Measurements from ENCODE around the gene CAMSAP2.

Gene CAMSAP2

GRCh38 chr1:200849430-200849829, 110.7 kb downstream of the CAMSAP2 start:
- DNase-seq (ENCODE audit: low spot score): no peak

- DNase-seq (ENCODE audit: low spot score): no peak
Observed at GRCh38 chr1:200850554-200850953, 111.9 kb downstream of the CAMSAP2 start.

GRCh38 chr1:200856716-200857357, 118.1 kb downstream of the CAMSAP2 start:
- no peak for DNase-seq (ENCODE audit: low spot score)

- no peak for DNase-seq (ENCODE audit: low spot score)
Observed at GRCh38 chr1:200857804-200858203, 119.1 kb downstream of the CAMSAP2 start.

GRCh38 chr1:200861937-200862647, 123.4 kb downstream of the CAMSAP2 start:
- peak; percentile 39 for DNase-seq (ENCODE audit: low spot score)

GRCh38 chr1:200862713-200863415, 124.2 kb downstream of the CAMSAP2 start:
- DNase-seq (ENCODE audit: low spot score): peak; percentile 50

DNA sequence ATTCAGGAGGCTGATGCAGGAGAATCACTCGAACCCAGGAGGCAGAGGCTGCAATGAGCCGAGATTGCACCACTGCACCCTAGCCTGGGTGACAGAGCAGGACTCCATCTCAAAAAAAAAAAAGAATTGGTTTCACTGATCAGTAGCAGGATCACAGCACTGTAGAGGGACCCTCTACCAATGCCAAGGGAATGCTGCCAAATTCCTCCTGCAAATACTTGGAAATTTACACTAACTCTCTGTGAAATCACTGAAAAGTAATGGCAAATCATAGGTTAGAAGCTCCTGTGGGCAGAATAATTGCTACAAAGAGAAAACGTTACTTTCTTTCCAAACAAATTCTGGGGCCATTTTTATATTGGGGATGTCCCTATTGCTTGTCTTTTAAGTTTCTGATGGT, 127.4 kb downstream of the CAMSAP2 start:
- no peak for DNase-seq (ENCODE audit: low spot score)

- no peak for DNase-seq (ENCODE audit: low spot score)
Observed at GRCh38 chr1:200866521-200866920, 127.8 kb downstream of the CAMSAP2 start.

GRCh38 chr1:200867018-200867811, 128.5 kb downstream of the CAMSAP2 start:
- no peak for DNase-seq (ENCODE audit: low spot score)

DNA sequence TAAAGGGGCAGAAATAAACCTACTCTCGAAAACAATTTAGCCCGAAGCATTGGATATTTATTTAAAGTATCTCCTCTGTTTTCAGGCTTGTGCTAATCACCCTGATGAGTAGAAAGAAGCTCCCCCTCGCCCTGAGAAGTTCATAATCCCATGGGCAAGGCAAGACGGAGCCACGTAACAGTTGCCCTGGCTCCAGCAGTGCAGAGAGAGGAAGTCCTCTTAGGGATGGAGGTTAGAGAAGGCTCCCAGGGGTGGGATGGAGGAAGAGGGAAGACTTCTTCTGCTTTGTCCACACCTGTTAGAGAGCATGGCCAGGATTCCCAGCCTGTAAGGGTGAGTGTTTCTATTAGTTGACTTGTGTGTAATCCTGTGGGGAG, 130.7 kb downstream of the CAMSAP2 start:
- DNase-seq (ENCODE audit: low spot score): no peak

GRCh38 chr1:200869753-200870391, 131.2 kb downstream of the CAMSAP2 start:
- DNase-seq (ENCODE audit: low spot score): peak; percentile 37

DNA sequence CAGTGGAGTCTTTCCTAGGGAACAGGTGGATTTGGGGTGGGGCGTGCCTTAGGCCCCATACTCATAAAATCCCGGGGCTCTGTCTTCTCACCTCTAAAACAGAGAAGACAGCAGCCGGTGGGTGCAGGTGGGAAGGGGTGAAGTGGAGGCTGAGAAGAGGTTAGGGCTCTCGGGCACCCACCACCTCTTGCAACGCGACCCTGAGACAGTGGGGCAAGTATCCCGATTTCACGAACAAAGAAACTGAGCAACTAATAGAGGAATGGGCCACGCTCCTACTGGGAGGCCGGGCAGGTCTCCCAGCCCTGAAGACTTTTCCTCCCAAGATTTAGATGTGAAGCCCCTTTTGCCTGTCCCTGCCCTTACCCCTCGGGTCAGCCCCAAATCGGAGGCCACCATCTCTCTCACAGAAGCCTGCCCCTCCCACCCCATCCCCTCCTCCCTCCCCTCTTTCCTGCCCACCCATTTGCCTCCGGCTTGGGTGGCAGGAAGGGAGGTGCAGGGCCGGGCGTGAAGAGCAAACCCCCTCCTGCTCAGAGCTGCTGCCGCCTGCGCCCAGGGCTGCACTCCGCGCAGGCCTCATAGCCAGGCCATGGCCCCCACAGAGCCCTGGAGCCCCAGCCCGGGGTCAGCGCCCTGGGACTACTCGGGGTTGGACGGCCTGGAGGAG, 133.9 kb downstream of the CAMSAP2 start, which contains the start of gene GPR25:
Gene GPR25, plus strand, starts transcription at position 536 of the 670 bp plus-strand sequence. Its CDS starts 57 bp downstream, at position 593.
- DNase-seq (ENCODE audit: low spot score): no peak

GRCh38 chr1:200873116-200873670, 134.5 kb downstream of the CAMSAP2 start:
- no peak for DNase-seq (ENCODE audit: low spot score)

DNA sequence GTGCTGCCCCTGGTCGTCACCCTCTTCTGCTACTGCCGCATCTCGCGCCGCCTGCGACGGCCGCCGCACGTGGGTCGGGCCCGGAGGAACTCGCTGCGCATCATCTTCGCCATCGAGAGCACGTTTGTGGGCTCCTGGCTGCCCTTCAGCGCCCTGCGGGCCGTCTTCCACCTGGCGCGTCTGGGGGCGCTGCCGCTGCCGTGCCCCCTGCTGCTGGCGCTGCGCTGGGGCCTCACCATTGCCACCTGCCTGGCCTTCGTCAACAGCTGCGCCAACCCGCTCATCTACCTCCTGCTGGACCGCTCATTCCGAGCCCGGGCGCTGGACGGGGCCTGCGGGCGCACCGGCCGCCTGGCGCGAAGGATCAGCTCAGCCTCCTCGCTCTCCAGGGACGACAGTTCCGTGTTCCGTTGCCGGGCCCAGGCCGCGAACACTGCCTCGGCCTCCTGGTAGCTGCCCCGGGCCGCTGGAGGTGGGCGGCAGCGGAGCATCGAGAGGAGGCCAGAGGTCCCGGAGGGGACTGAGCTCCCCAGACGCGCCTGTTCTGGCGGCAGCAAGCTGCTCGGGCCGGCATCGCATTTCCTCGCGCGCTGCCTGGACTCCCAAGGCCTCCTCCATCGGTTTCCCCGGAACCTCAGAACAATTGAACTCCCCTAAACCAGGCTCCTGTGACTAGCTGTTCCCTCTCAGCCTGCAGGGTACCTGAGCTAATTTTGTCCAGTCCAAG, 135.1 kb downstream of the CAMSAP2 start:
- no peak for DNase-seq (ENCODE audit: low spot score)

- DNase-seq (ENCODE audit: low spot score): no peak
Observed at GRCh38 chr1:200874694-200875093, 136.0 kb downstream of the CAMSAP2 start.

GRCh38 chr1:200875416-200875815, 136.7 kb downstream of the CAMSAP2 start:
- no peak for DNase-seq (ENCODE audit: low spot score)

DNA sequence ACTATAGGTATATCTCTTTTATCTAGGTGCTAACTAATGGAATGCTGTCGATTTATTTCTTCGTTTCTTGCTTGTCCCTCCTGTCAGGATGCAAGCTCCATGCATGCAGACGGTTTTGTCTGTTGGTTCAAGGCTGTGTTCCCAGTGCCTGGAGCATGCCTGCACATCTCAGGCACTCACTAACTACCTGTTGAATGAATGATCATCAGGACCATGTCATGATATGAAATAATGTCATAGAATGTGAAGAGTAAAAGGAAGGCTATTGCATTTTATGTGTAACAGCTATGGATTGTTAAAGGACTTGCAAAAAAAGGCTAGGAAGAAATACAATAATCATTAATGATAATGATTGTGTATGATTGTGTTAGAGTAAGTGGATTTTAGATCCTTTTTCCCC, 138.3 kb downstream of the CAMSAP2 start:
- DNase-seq (ENCODE audit: low spot score): no peak

GRCh38 chr1:200877839-200878551, 139.3 kb downstream of the CAMSAP2 start:
- DNase-seq (ENCODE audit: low spot score): peak; percentile 63

DNA sequence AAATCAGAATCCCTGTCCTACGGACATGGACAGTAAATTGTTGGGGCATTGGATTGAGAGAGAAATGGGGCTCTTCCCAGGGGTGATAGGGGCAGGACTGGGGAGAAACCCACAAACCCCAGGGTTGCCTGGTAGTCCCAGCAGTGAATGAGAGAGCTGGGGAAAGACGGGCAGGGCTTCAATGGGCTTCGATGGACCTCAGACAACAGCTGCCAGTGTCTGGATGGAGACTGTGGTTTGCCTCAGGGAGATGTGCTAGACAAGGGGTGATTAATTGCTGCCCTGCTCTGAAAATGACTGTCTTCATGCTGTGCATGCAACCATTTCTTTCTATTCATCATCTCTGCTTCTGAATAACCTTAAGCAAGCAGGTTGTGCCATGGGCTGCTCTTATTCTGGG, 141.5 kb downstream of the CAMSAP2 start:
- DNase-seq (ENCODE audit: low spot score): no peak
